GM19099 (cell line): ENCODE data around the gene TMEM163.

ENCODE experiments used
- POLR2A ChIP-seq: IDR thresholded peaks from 3 replicates; pipeline ENCODE4 v1.6.1; 2011; ENCODE audit warnings: low read depth; ENCODE audit not compliant: insufficient read length; ENCODE audit errors: extremely low read depth

TMEM163 gene

DNA sequence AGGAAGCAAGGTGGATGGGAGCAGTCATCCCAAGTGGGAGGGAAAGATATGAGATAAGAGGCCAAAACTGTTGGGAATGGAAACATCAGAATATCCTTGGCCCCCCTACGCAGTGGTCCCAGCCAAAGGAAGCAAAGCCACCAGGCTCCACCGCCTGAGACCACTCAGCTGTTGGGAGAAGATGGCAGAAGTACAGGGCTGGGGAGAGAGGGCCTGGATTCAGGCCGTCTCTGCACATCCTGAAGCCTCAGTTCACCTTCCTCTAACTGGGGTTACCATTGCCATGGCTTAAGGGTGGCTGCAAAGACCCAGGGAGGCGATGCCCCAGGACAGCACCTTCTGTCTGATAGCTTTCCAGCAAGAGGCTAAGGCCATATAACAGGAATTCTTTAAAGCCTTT is 271.1 kb downstream of the TMEM163 start:
- TF ChIP-seq POLR2A: no peak

DNA sequence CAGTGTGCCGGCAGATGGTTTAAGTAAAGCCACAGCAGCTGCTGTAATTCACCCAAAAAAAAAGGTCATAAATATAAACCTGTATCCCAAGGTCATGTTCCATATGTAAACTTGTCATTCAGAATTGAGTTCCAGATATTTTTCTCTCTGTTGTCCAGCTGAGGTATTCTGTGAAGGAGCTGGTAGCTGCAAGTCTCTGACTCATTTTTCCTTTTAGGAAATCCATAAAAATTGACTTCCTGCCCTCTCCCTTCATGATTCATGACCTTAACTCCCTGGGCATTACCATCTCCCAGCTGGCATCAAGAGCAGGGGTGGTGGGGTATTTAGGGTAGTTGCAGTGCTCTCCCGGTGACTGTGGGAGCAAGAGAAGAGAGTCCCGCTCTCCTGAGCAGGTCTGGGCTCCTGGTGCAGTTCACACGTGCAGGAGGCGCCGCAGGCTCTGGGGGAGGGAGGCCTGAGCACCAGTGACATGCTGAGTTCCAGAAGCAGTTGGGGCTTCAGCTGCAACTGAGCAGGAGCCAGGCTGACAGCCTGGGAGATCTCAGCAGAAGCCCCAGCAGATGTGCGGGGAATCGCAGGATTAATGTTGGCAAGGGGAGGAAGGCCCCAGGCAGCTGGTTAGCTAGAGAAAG is 272.3 kb downstream of the TMEM163 start:
- no peak for TF ChIP-seq POLR2A

DNA sequence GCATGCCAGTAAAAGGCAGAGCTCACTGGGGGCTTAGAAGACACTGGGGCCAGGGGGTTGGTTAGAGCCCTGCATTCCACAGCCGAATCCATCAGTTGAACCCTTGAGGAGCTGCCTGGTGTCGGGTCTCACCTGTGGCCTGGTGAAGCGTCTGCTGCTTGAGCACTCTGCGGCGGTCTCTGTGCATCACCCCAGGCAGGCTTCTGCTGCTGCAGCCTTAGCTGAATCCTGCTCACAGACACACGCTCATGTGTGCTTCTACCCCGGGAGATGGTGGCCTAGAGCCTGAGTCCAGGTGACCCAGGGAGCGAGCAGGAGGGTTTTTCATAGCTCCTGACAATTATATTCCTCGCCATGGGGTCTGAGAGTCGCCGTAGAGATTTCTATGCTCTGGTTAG is 272.8 kb downstream of the TMEM163 start:
- TF ChIP-seq POLR2A: no peak

DNA sequence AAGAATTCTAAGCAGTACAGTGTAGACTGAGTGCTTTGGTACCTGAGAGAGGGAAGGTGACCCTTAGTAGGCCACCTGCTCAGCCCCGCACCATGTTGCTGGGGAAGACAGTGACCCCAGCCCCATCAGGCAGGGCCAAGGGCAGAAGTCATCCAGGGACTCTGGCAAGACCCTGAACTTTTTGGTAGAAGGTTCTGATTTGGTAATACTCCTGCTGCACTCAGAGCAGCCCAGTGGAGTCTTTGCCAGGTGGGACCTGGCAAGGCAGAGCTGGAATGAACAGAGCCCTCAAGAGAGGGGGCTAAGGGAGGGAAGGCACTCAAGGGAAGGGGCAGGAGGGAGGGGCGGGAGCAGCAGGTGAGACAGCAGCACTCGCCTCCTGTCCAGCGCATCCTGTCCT is 273.7 kb downstream of the TMEM163 start:
- no peak for TF ChIP-seq POLR2A

DNA sequence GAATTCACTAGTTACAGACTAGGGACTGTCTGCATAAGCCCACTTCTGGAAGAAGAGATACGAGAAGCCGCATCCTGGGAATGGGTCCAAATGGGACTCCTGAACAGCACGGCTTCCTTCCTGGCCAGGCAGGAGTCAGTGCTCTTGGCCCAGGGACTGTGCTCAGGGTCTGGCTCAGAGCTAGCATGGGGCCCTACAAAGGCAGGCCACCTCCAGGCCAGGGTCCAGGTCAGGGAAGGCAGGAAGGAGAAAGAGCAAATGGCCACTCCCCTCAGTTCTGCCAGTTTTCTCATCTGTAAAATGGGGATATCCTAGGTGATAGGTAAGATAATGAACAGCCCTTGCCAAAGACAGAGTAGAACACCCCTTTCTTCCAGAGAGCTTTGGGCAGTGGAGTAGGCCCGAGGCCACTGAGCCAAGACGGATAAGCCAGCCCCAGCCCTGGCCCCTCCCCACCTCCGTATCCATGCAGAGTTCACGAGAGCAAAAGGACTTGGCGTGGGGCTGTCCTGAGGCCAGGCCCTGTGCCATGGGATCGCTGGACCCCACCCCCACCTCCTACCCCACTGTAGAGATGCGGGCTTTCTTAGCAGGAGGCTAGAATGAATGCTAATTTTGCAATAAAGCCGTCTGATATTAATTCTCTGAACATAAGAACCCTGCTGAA is 274.9 kb downstream of the TMEM163 start:
- no peak for TF ChIP-seq POLR2A

DNA sequence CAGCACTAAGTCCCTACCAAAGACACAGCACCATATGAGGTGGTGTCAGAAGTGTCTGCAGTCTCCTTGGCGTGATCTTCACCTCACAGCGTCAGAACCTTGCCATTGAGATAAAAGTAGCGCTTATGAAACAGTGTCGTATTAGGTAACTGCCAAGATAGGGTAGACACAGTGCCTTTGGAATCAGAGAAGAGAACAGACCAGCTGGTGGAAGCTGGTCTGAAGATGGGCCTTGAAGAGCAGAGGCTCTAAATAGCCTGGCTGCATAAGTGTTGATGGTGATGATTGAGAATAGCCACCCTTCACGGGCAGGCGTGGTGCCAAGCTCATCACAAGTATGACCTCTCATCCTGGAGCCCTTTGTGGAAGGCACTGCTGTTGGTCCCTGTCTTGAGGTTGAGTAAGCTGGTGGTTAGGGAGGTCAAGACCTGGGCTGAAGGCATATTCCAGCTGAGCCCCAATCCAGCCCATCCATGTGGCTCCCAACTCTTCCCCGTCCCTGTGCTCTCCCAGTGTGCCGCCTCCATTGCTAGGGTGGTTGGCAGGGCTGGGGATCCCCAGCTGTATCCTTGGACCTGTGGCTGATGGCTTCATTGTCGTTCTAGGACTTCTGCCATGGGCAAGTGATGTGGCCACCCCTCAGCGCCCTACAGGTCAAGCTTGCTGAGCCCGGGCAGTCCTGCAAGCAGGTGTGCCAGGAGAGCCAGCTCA is 277.5 kb downstream of the TMEM163 start:
- TF ChIP-seq POLR2A: no peak

DNA sequence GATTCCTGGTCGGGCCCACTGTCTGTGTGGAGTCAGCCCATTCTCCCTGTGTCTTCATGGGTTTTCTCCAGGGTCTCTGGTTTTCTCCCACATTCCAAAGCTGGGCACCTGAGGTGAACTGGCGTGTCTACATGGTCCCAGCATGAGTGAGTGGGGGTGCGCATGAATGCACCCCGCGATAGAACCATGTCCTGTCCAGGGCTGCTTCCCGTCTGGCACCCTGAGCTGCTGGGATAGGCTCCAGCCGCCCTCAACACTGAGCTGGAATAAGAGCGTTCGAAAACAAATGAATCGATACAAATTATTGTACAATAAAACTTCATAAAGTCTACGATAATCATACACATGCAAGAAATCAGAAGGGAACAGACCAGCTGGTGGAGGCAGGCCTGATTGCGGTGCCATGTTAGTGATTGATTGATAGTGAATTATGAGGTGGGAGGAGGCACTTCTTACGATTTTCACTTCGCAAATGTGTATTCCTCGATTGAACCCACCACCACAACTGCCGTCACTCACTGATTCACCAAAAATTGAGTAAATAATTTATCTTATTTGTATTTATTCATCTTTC is 278.4 kb downstream of the TMEM163 start:
- no peak for TF ChIP-seq POLR2A

DNA sequence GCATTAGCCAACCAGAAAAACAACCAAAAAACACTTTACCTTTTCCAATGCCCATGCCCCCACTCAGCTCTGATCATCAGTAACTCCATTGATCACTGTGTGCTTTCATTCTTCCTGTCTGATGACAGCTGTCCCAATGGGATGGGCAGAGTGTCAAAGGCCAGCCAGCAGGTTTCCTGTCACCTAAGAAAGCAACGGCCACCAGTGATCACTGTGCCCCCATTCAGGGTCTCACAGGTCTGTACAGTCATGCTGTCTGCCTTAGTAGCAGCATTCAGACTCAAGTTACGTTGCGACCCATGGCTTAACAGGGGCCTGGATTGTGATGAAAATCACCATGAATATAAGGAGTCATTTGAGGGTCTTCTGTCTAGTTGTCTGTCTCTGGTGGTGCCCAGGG is 280.4 kb downstream of the TMEM163 start:
- TF ChIP-seq POLR2A: no peak

DNA sequence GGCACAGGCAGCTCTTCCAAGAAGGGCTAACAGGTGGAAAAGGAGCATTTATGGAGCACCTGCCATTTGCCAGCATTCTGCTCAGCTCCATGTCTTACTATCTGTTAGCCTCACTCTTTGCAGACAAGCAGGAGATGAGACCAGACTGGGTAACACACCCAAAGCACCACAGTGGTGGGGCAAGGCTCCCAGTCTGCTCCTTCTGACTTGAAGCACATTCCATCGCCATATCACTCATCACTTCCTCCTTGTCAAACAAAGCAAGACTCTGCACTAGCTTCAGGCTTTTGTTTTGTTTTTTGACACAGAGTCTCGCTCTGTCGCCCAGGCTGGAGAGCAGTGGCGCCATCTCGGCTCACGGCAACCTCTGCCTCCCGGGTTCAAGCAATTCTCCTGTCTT is 282.1 kb downstream of the TMEM163 start:
- no peak for TF ChIP-seq POLR2A

DNA sequence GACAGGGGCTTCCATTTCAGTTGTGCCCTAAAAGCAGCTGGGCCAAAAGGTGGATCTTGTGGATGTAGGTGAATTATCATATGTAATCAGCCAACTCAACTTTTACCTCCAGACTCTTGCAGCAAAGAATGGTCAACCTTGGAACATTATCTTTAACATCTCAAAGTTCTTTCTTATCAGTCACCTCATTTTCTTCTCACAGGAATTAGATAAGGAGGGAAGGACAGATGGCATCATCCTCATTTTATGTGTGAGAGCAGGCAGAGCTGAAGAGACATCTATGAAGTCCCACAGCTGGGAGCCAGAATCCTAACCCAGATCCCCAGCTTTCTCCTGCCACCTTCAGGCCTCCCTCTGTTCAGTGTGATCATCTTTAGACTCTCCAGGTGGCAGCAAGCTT is 282.9 kb downstream of the TMEM163 start:
- TF ChIP-seq POLR2A: no peak

DNA sequence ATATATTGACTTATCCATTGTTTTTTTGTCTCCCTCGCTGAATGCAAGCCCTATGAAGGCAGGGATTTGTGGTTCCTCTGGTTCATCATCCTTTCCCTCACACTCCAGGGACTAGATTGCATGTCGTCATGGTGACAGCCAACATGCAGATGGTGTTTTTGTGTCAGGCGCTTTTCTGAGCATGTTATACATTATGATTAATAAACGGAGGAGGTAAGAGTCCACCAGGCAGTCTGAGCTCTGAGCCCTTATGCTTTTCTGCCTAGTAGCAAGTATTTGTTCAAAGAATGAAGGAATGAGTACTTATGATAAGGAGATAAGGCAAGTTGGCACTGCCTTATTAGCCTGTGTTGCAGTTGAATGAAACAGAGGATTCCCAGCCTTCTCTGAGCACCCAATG is 283.3 kb downstream of the TMEM163 start:
- TF ChIP-seq POLR2A: no peak

DNA sequence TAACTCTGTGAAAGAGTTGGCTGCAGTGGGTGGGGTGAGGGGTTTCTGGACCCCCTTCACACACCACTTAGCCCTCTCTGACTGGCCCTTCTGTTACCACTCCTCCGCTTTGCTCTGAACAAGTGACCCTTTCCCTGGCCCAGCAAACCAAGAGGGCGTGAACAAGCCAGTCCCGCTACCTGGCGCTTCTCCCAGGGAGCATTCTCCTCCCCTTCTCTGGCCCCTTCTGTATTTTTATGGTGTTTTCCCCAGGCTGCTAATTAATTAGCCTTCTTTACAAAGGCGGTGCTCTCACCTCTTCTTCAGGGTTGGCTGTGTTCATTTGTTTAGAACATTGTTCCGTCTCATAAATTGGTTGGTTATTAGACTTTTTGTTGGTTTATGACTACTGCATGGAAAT is 284.8 kb downstream of the TMEM163 start:
- TF ChIP-seq POLR2A: no peak

DNA sequence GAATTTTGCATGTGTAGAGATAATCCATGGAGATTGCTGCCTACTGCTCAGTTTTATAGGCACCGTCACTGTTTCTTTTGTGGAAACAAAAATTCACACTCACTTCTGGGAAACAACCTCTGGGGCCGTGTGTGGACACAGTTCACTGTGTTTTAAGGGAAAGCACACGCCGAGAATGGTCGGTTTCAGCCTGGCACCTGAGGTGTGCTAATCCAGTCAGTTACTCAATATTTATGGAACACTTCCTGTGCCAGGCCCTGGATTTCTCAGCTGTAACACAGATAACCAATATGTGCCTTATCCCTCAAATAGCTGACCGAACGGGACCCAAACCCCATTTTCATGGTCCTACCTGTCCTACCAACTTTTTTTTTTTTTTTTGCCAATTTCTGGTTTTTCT is 285.3 kb downstream of the TMEM163 start:
- no peak for TF ChIP-seq POLR2A

DNA sequence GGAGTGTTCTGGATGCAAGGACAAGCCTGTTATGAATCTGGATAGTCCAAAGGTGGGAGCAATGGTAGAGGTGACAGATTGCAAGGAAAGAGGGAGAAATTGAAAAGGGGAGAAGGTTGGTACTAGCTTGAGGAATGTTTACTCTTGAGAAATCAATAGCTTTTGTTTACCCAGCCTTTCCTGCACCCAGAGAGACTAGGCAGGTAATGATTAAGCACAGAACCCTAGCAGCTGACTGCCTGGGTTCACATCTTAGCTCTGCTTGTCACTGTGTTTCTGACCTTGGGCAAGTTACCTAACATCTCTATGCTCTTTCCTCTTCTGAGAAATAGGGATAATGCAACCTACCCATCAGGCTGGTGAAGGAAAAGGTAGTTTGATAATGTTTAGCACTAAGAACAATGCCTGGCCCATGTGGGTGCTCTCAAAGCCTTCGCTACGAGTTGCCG is 286.3 kb downstream of the TMEM163 start:
- TF ChIP-seq POLR2A: no peak

DNA sequence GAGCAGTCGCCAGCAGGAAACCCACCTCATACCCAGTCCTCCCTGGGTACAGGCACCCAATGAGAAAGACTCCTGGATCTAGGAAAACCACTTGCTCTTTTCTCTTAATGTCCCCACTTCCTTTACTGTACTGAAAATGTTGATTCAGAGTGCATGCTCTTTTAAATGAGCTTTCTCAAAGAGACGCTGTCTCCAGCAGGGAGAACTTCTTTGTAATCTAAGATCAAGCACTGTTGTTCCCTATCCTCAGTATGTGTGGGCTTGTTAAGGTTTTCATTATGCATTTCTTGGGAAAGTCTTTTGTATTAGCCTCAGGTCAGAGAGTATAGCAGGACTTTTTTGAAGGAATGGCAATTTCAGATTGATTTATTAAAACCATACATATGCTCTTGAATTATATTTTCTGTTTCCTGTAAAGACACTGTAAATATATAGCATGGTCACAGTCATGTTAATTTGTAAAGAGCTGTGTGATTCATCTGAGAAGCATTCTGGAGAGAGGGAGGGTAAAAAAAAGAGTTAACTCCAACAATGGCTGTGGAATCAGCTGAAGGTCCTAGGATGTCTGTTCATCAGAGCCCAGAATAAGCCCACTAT is 286.9 kb downstream of the TMEM163 start:
- TF ChIP-seq POLR2A: no peak
